Inflammatory macrophage treated with lipopolysaccharide for 4 hours (primary cell): ENCODE results near the gene LLPH.
"Not testable (repeated sequence)": the region's sequence is repeated elsewhere in the genome, so short reads cannot be mapped to it uniquely, and the experiment has no call there.

ENCODE experiments used
- DNase-seq: peaks from one replicate; pipeline ENCODE4 v3.0.0-alpha.2; 2020

Gene LLPH

GRCh38 chr12:66130267-66131066, at the start of gene LLPH:
LLPH (minus strand) TSS chr12:66130750; CDS start chr12:66129106, 1,644 bp downstream.
- peak; percentile 94 for DNase-seq

- peak; percentile 84 for DNase-seq
These were observed 45.8 kb upstream of the LLPH start for GRCh38 chr12:66176105-66176900.

- not testable (repeated sequence) for DNase-seq
These were observed 44.1 kb upstream of the LLPH start for GRCh38 chr12:66174391-66175325.

- DNase-seq, result no peak
These were observed 40.1 kb upstream of the LLPH start for GRCh38 chr12:66170606-66171005.

GRCh38 chr12:66169221-66170170, 38.9 kb upstream of the LLPH start, which contains the start of gene TMBIM4:
TMBIM4 (minus strand) TSS chr12:66169996; CDS start chr12:66169951, 45 bp downstream.
- DNase-seq, result peak; percentile 97

- no peak for DNase-seq
These were observed 37.9 kb upstream of the LLPH start for GRCh38 chr12:66168410-66168809.

- DNase-seq, result no peak
These were observed 36.0 kb upstream of the LLPH start for GRCh38 chr12:66166561-66166960.

- no peak for DNase-seq
These were observed 34.6 kb upstream of the LLPH start for GRCh38 chr12:66165141-66165540.

GRCh38 chr12:66164349-66164821, 33.8 kb upstream of the LLPH start:
- no peak for DNase-seq

GRCh38 chr12:66163289-66163688, 32.7 kb upstream of the LLPH start:
- no peak for DNase-seq

GRCh38 chr12:66162701-66163100, 32.2 kb upstream of the LLPH start:
- DNase-seq, result no peak

- no peak for DNase-seq
These were observed 30.2 kb upstream of the LLPH start for GRCh38 chr12:66160704-66161103.

GRCh38 chr12:66159123-66159522, 28.6 kb upstream of the LLPH start:
- peak; percentile 54 for DNase-seq

GRCh38 chr12:66156654-66157053, 26.1 kb upstream of the LLPH start:
- no peak for DNase-seq

GRCh38 chr12:66154776-66155175, 24.2 kb upstream of the LLPH start:
- DNase-seq, result no peak

GRCh38 chr12:66152732-66153131, 22.2 kb upstream of the LLPH start:
- DNase-seq, result peak; percentile 63

- peak; percentile 91 for DNase-seq
These were observed 19.3 kb upstream of the LLPH start for GRCh38 chr12:66149702-66150398.

GRCh38 chr12:66144791-66145754, 14.5 kb upstream of the LLPH start:
- peak; percentile 82 for DNase-seq

- DNase-seq, result no peak
These were observed 13.3 kb upstream of the LLPH start for GRCh38 chr12:66143868-66144267.

GRCh38 chr12:66142826-66143225, 12.3 kb upstream of the LLPH start:
- DNase-seq, result no peak
